IMR-90 (cell line): ENCODE results near the gene GPR17. TPM values are rescaled to one million over a fixed set of nuclear protein-coding genes. Genes with fewer than 3 reads are reported as not detected.

ENCODE experiments used
- ATAC-seq: fragments of 200-7000 bp; cut with Tn5 transposase; 2 replicates; pipeline ENCODE4 v1.9.1; 2020; ENCODE audit warnings: low read depth, mild to moderate bottlenecking, moderate library complexity
- BruUV-seq: library from RNA; stranded (reverse); fragments of 400-500 nt; replicated peaks from 2 replicates; lab custom pipeline; 2021; lab: Mats Ljungman, UMichigan
- CTCF ChIA-PET: fragments of 300-600 bp; formaldehyde crosslinking; extraction: SDS; loops from one replicate; lab custom pipeline; 2021; ENCODE audit warnings: antibody characterized with exemption; lab: Yijun Ruan, JAX
- POLR2A ChIA-PET: fragments of 300-600 bp; sonication (Branson Sonifier 250); formaldehyde crosslinking; loops from one replicate; lab custom pipeline; 2022; ENCODE audit warnings: antibody characterized with exemption; ENCODE audit not compliant: unreplicated experiment; lab: Charles Lee
- DNase-seq: peaks from one replicate; pipeline ENCODE4 v3.0.0; 2013
- H2AFZ ChIP-seq: replicated peaks from 2 replicates; pipeline ENCODE3; 2013; ENCODE audit warnings: low read length, mild to moderate bottlenecking; ENCODE audit not compliant: poor library complexity
- H2AK5ac ChIP-seq: 2 replicates; pipeline ENCODE4 v1.6.1; 2013; ENCODE audit warnings: low read depth, low read length, inconsistent platforms
- H2AK9ac ChIP-seq: replicated peaks from 2 replicates; pipeline ENCODE3; 2013; ENCODE audit warnings: mild to moderate bottlenecking, low read depth, low read length, moderate library complexity; ENCODE audit not compliant: poor library complexity
- H2BK120ac ChIP-seq: 2 replicates; pipeline ENCODE4 v1.6.1; 2013; ENCODE audit warnings: low read depth, low read length, inconsistent platforms
- H2BK15ac ChIP-seq: 3 replicates; pipeline ENCODE4 v1.6.1; 2013; ENCODE audit warnings: low read depth, low read length, inconsistent platforms
- H2BK20ac ChIP-seq: 2 replicates; pipeline ENCODE4 v1.6.1; 2013; ENCODE audit warnings: low read depth, mild to moderate bottlenecking, inconsistent platforms, low read length, moderate library complexity
- H2BK5ac ChIP-seq: 2 replicates; pipeline ENCODE4 v1.6.1; 2013; ENCODE audit warnings: mild to moderate bottlenecking, low read depth, low read length, inconsistent platforms; ENCODE audit not compliant: poor library complexity, severe bottlenecking
- H3K14ac ChIP-seq: replicated peaks from 2 replicates; pipeline ENCODE4 v1.6.1; 2013; ENCODE audit warnings: low read depth, low read length, inconsistent platforms
- H3K18ac ChIP-seq: 2 replicates; pipeline ENCODE4 v1.6.1; 2013; ENCODE audit warnings: low read depth, low read length, control low read depth
- H3K23ac ChIP-seq: 2 replicates; pipeline ENCODE4 v1.6.1; 2013; ENCODE audit warnings: low read depth, low read length, inconsistent platforms
- H3K27ac ChIP-seq: 2 replicates; pipeline ENCODE4 v1.5.1; 2013; ENCODE audit warnings: mild to moderate bottlenecking, control low read depth, low read length; ENCODE audit not compliant: insufficient read depth
- H3K27me3 ChIP-seq: 2 replicates; pipeline ENCODE4 v1.6.1; 2013; ENCODE audit warnings: low read length; ENCODE audit not compliant: control insufficient read depth, insufficient read depth
- H3K36me3 ChIP-seq: 2 replicates; pipeline ENCODE4 v1.6.1; 2013; ENCODE audit warnings: low read length, mixed read lengths; ENCODE audit not compliant: control insufficient read depth, insufficient read depth
- H3K4ac ChIP-seq: 2 replicates; pipeline ENCODE4 v1.6.1; 2013; ENCODE audit warnings: low read depth, low read length, inconsistent platforms
- H3K4me1 ChIP-seq: 2 replicates; pipeline ENCODE4 v1.6.1; 2013; ENCODE audit warnings: low read length, mixed read lengths; ENCODE audit not compliant: control insufficient read depth, insufficient read depth
- H3K4me2 ChIP-seq: 2 replicates; pipeline ENCODE4 v1.6.1; 2013; ENCODE audit warnings: low read depth, mild to moderate bottlenecking, control low read depth, low read length, moderate library complexity
- H3K4me3 ChIP-seq: 2 replicates; pipeline ENCODE4 v1.5.1; 2013; ENCODE audit warnings: low read depth, mild to moderate bottlenecking, control low read depth, low read length, moderate library complexity; ENCODE audit not compliant: insufficient read depth
- H3K56ac ChIP-seq: 2 replicates; pipeline ENCODE4 v1.6.1; 2013; ENCODE audit warnings: low read length, inconsistent platforms; ENCODE audit not compliant: insufficient read depth; ENCODE audit errors: extremely low read depth
- H3K79me1 ChIP-seq, 2 experiments: 2 replicates each; pipeline ENCODE4 v1.6.1; 2013; ENCODE audit warnings: low read length in 2 of 2, inconsistent platforms in 1 of 2, low read depth in 1 of 2
- H3K9ac ChIP-seq: 2 replicates; pipeline ENCODE4 v1.6.1; 2013; ENCODE audit warnings: low read depth, low read length, control low read depth
- H3K9me1 ChIP-seq: 2 replicates; pipeline ENCODE4 v1.6.1; 2013; ENCODE audit warnings: low read length, inconsistent platforms; ENCODE audit not compliant: insufficient read depth
- H3K9me3 ChIP-seq: 2 replicates; pipeline ENCODE4 v1.6.1; 2013; ENCODE audit warnings: low read length; ENCODE audit not compliant: control insufficient read depth, insufficient read depth
- H4K20me1 ChIP-seq: 2 replicates; pipeline ENCODE4 v1.6.1; 2013; ENCODE audit warnings: low read length, inconsistent platforms; ENCODE audit not compliant: insufficient read depth
- H4K5ac ChIP-seq: 2 replicates; pipeline ENCODE4 v1.6.1; 2013; ENCODE audit warnings: mild to moderate bottlenecking, low read depth, low read length, control low read depth
- H4K8ac ChIP-seq, 2 experiments: 2 replicates each; pipeline ENCODE4 v1.6.1; 2013; ENCODE audit warnings: low read depth in 2 of 2, low read length in 2 of 2, control low read depth in 1 of 2, inconsistent platforms in 1 of 2
- H4K91ac ChIP-seq: 2 replicates; pipeline ENCODE4 v1.6.1; 2013; ENCODE audit warnings: low read depth, low read length, inconsistent platforms; ENCODE audit not compliant: insufficient read depth
- MAZ ChIP-seq: IDR thresholded peaks from 2 replicates; pipeline ENCODE4 v1.6.1; 2012; ENCODE audit warnings: low read depth, mild to moderate bottlenecking, low read length, improper control_type of control experiment, moderate library complexity, borderline replicate concordance
- MXI1 ChIP-seq: IDR thresholded peaks from 2 replicates; pipeline ENCODE4 v1.6.1; 2012; ENCODE audit warnings: low read depth, mild to moderate bottlenecking, low read length, moderate library complexity, borderline replicate concordance
- POLR2A ChIP-seq: IDR thresholded peaks from 2 replicates; pipeline ENCODE4 v1.6.1; 2012; ENCODE audit warnings: mild to moderate bottlenecking, low read depth, low read length
- WGBS, 2 experiments: methylation state at CpG; one replicate each; pipeline versions ENCODE4 v1.1.5 to v1.1.7; 2013; ENCODE audit warnings: missing lambda C conversion rate in 2 of 2; ENCODE audit not compliant: insufficient read length in 1 of 2; ENCODE audit errors: extremely low coverage in 2 of 2; 5-methylcytosine and 5-hydroxymethylcytosine counted together
- dilution Hi-C: fragments of 300-500 bp; cut with HindIII; formaldehyde crosslinking; loops from one replicate; pipeline ENCODE4 v1.14.3; 2018; ENCODE audit warnings: low sequenced_read_pairs; ENCODE audit not compliant: unreplicated experiment
- in situ Hi-C: fragments of 300-500 bp; cut with MboI; formaldehyde crosslinking; loops from 3 replicates; pipeline ENCODE4 v1.14.3; 2019; ENCODE audit warnings: low sequenced_read_pairs, inconsistent platforms, mixed read lengths
- intact Hi-C: fragments of 100-400 bp; cut with micrococcal nuclease; formaldehyde crosslinking; loops from 2 replicates; pipeline ENCODE4 v1.10.0; 2022
- polyA plus RNA-seq, 3 experiments: library from polyadenylated mRNA; depleted of rRNA; stranded (reverse); fragments of >200 nt; gene quantifications; 2 replicates each; pipeline ENCODE4 v1.2.3, GENCODE V29; 2012; ENCODE audit warnings: low replicate concordance in 1 of 3
- total RNA-seq: library from RNA; depleted of rRNA; stranded (reverse); fragments of >200 nt; gene quantifications from 2 replicates; pipeline ENCODE4 v1.2.3, GENCODE V29; 2012

Gene GPR17
- total and polyA plus RNA-seq, 2 of the 4 experiments (the other 2 are of a cell fraction) = not detected

DNA sequence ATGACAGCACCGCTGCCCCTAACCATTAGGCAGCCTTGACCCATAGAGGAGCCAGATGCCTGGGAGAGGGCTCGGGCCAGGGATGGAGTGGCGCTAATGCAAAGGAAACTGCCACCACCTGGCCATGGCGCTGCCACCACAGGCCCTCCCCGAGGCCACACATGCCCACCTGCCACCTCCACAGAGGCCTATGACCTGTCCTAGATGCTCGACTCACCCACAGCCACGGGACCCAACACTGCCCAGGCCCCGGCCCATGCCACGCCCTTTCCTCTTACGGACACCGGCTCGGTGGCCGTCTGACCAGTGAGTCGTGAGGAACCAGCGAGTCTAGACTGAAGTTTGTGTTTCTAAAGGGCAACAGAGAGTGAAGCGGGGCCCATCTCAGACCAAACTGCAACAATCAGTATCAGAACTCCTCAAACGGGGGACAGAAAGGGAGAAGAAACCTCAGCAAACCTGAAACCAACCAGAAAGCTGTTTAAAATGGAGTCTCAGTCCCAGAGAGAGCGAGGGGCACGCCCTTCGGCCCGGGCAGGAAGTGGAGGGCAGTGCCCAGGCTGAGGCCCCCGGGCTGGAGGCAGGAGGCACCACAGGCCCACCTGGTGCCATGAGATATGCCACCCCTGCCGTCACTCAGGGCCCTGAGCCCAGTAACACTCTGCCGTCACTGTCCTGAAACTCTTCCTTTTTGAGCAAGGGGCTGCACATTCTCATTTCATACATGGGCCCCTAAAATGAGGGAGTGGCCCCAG lies 711 bp downstream of the GPR17 start:
- Histone ChIP-seq H3K36me3 (peaks cover 4% of the 10 kb centered on the region; the same call in 1 of the 2 replicates), H2AFZ (no peak overlapping the region), H2BK120ac (no peak overlapping the region), H3K14ac (no peak overlapping the region; the same call in 1 of the 2 replicates), H4K5ac (no peak overlapping the region), H3K4me3 (no peak overlapping the region), H3K9me1 (peaks cover 17% of the 10 kb centered on the region; the same call in 1 of the 2 replicates), H2BK5ac (no peak overlapping the region), H4K8ac (0 out of 4 replicates have a peak overlapping the region, but pooled peaks of 1 of the 2 experiments have one; percentile 25), H3K9ac (no peak overlapping the region), H3K27me3 (no peaks in the 10 kb centered on the region), H3K9me3 (no peaks in the 10 kb centered on the region), H3K18ac (no peak overlapping the region), H3K79me1 (peaks cover 0 to 16% of the 10 kb centered on the region in 2 experiments; a peak in 2 of 4 replicates), H2AK5ac (no peak overlapping the region), H3K27ac (no peak overlapping the region), H4K91ac (no peak overlapping the region; the same call in 1 of the 2 replicates), H3K23ac (no peak overlapping the region), H2BK20ac (0 out of 2 replicates have a peak overlapping the region, but pooled peaks have one; percentile 4), H2AK9ac (peak overlapping the region; percentile 83), H4K20me1 (no peaks in the 10 kb centered on the region; the same call in none of the 2 replicates), H3K4me2 (no peak overlapping the region), H3K56ac (no peak overlapping the region), H3K4me1 (peaks cover 7% of the 10 kb centered on the region; the same call in 1 of the 2 replicates), H2BK15ac (no peak overlapping the region), H3K4ac (0 out of 2 replicates have a peak overlapping the region, but pooled peaks have one; percentile 51)
- ChIA-PET CTCF (no interaction called here), POLR2A (no interaction called here)
- intact Hi-C loops (loop anchor here (5.0 kb wide), 1 partner anchor 149 kb away; no protein-coding TSS in a partner anchor), dilution Hi-C loops (no loop called here), in situ Hi-C loops (no loop called here)
- no peak for TF ChIP-seq MAZ
- TF ChIP-seq MXI1 = no peak
- TF ChIP-seq POLR2A = no peak
- no peak for ATAC-seq
- DNase-seq = no peak
- BruUV-seq = no TSS peak
- 92% methylated on average over 12 of the region's 24 CpGs; no CpG with 5 or more reads in 1 of the 2 experiments for WGBS, 2 experiments
